AG04450 (cell line): ENCODE measurements around the gene NT5C3B. TPM values are rescaled to one million over a fixed set of nuclear protein-coding genes. Genes with fewer than 3 reads are reported as not detected.

Experiments
- CTCF ChIA-PET: fragments of 300-600, 350-600 bp; formaldehyde crosslinking; extraction: SDS; loops from one replicate; lab custom pipeline; 2022; ENCODE audit warnings: antibody characterized with exemption, inconsistent platforms; lab: Charles Lee
- POLR2A ChIA-PET: fragments of 350-600 bp; formaldehyde crosslinking; extraction: SDS; loops from one replicate; lab custom pipeline; 2021; ENCODE audit warnings: antibody characterized with exemption, inconsistent platforms; lab: Yijun Ruan, JAX
- DNase-seq: peaks from one replicate; pipeline ENCODE4 v3.0.0-alpha.2; 2011; ENCODE audit warnings: low read depth, low spot score
- H3K27ac ChIP-seq: one replicate; pipeline ENCODE4 v1.5.1; 2012; ENCODE audit warnings: low read depth, low read length, control low read depth
- H3K27me3 ChIP-seq: one replicate; pipeline ENCODE4 v1.6.0; 2012; ENCODE audit warnings: low read length; ENCODE audit not compliant: control insufficient read depth, insufficient read depth
- H3K4me3 ChIP-seq: 2 replicates; pipeline ENCODE4 v1.5.1; 2011; ENCODE audit warnings: mild to moderate bottlenecking, low read depth, low read length, control low read depth
- H3K9me3 ChIP-seq: 2 replicates; pipeline ENCODE4 v1.5.1; 2012; ENCODE audit warnings: low read length; ENCODE audit not compliant: control insufficient read depth, insufficient read depth
- CTCF ChIP-seq: IDR thresholded peaks from 2 replicates; pipeline ENCODE4 v1.5.1; 2011; ENCODE audit warnings: low read depth, low read length, control low read depth, inconsistent platforms
- polyA plus RNA-seq: library from polyadenylated mRNA; depleted of rRNA; stranded (reverse); fragments of >200 nt; gene quantifications from 2 replicates; pipeline ENCODE4 v1.2.3, GENCODE V29; 2011

The NT5C3B gene
- polyA plus RNA-seq, 1 experiment: 106 TPM

GRCh38 chr17:41873559-41874292, 37.7 kb upstream of the NT5C3B start:
- ChIA-PET POLR2A (no interaction called here), CTCF (no interaction called here)
- TF ChIP-seq CTCF: no peak
- Histone ChIP-seq H3K27me3 (no peaks in the 10 kb centered on the region), H3K27ac (no peak overlapping the region), H3K4me3 (no peak overlapping the region), H3K9me3 (no peaks in the 10 kb centered on the region)
- no peak for DNase-seq

GRCh38 chr17:41871789-41872188, 35.8 kb upstream of the NT5C3B start:
- Histone ChIP-seq H3K27ac (no peak overlapping the region), H3K27me3 (no peaks in the 10 kb centered on the region), H3K9me3 (no peaks in the 10 kb centered on the region), H3K4me3 (no peak overlapping the region)
- ChIA-PET CTCF (no interaction called here), POLR2A (no interaction called here)
- TF ChIP-seq CTCF: no peak
- DNase-seq: no peak

- ChIA-PET POLR2A (no interaction called here), CTCF (no interaction called here)
- H3K4me3 ChIP-seq: no peak overlapping the region
- H3K27ac ChIP-seq: no peak overlapping the region
- DNase-seq: no peak
- H3K9me3 ChIP-seq: no peaks in the 10 kb centered on the region
- TF ChIP-seq CTCF: no peak
- no peaks in the 10 kb centered on the region for H3K27me3 ChIP-seq
Measured at GRCh38 chr17:41870627-41871026, 34.6 kb upstream of the NT5C3B start.

- ChIA-PET POLR2A (no interaction called here), CTCF (no interaction called here)
- Histone ChIP-seq H3K9me3 (no peaks in the 10 kb centered on the region; the same call in 1 of the 2 replicates), H3K27me3 (no peaks in the 10 kb centered on the region), H3K4me3 (no peak overlapping the region), H3K27ac (peak overlapping the region; percentile 47)
- DNase-seq: no peak
- TF ChIP-seq CTCF: no peak
Measured at GRCh38 chr17:41870097-41870496, 34.1 kb upstream of the NT5C3B start.

GRCh38 chr17:41869426-41869825, 33.4 kb upstream of the NT5C3B start:
- DNase-seq: no peak
- Histone ChIP-seq H3K27ac (peak overlapping the region; percentile 11), H3K9me3 (no peaks in the 10 kb centered on the region; the same call in 1 of the 2 replicates), H3K27me3 (no peaks in the 10 kb centered on the region), H3K4me3 (no peak overlapping the region)
- CTCF ChIA-PET: no interaction called here
- TF ChIP-seq CTCF: no peak
- POLR2A ChIA-PET: no interaction called here
